ENCODE results near the gene CNNM1. TPM values are rescaled to one million over a fixed set of nuclear protein-coding genes. Genes with fewer than 3 reads are reported as not detected.

Gene CNNM1
- total and polyA plus RNA-seq, 9 of the 15 experiments (the other 6 are each of a cell fraction or from before 2014, with no cell fraction given), result not detected

- TF ChIP-seq ZNF740 (CRISPR knock-in tag; IDR thresholded peaks at IDR 0.05), result no peak
- TF ChIP-seq ZNF740 (tag; IDR thresholded peaks at IDR 0.05), result no peak
- no peak for TF ChIP-seq TSHZ1 (CRISPR knock-in tag; IDR thresholded peaks at IDR 0.05)
- no peak for TF ChIP-seq U2AF1 (optimal IDR thresholded peaks at IDR 0.05; ENCODE audit: low read depth, low read length)
- no peak for TF ChIP-seq THAP12 (CRISPR knock-in tag; IDR thresholded peaks at IDR 0.05)
- TF ChIP-seq POLR2H (tag; IDR thresholded peaks at IDR 0.05; ENCODE audit: low read depth), result no peak
- TF ChIP-seq UBTF (IDR thresholded peaks at IDR 0.05; ENCODE audit: borderline replicate concordance in 1 of 2, low read depth in 2 of 2, low read length in 2 of 2), result no peak
- TF ChIP-seq ZBTB34 (CRISPR knock-in tag; IDR thresholded peaks at IDR 0.05), result no peak
- TF ChIP-seq CBX3 (IDR thresholded peaks at IDR 0.05; ENCODE audit: borderline replicate concordance in 1 of 2, low read length in 2 of 2), result no peak
- no peak for TF ChIP-seq NR4A1 (CRISPR knock-in tag; IDR thresholded peaks at IDR 0.05)
- TF ChIP-seq NR4A1 (tag; IDR thresholded peaks at IDR 0.05), result no peak
- TF ChIP-seq FOSL1 (tag; conservative IDR thresholded peaks at IDR 0.05), result no peak
- TF ChIP-seq POLR2B (IDR thresholded peaks at IDR 0.05; ENCODE audit: low read depth, partially characterized antibody), result no peak
- no peak for TF ChIP-seq ZNF79 (CRISPR knock-in tag; IDR thresholded peaks at IDR 0.05; ENCODE audit: low read depth)
- TF ChIP-seq NR2C1 (IDR thresholded peaks at IDR 0.05), result no peak
- no peak for TF ChIP-seq NR2C1 (tag; IDR thresholded peaks at IDR 0.05)
- TF ChIP-seq ZNF445 (CRISPR knock-in tag; IDR thresholded peaks at IDR 0.05; ENCODE audit: low read depth), result no peak
- TF ChIP-seq ZNF75A (CRISPR knock-in tag; IDR thresholded peaks at IDR 0.05), result no peak
Observed at GRCh38 chr10:99431190-99431760, 102.1 kb downstream of the CNNM1 start (continued).
